Colonic mucosa (tissue), 4 donors: ENCODE data around the gene DENND6A. TPM values are rescaled to one million over a fixed set of nuclear protein-coding genes. Genes with fewer than 3 reads are reported as not detected.

Experiments
- DNase-seq: peaks from one replicate; pipeline ENCODE4 v3.0.0-alpha.2; 2020
- H3K27ac ChIP-seq: fragments of 200-600 bp; one replicate; pipeline ENCODE4 v1.8.0; 2021
- H3K27me3 ChIP-seq: fragments of 200-600 bp; one replicate; pipeline ENCODE4 v1.8.0; 2021
- H3K36me3 ChIP-seq: fragments of 200-600 bp; one replicate; pipeline ENCODE4 v1.8.0; 2021
- H3K4me1 ChIP-seq: fragments of 200-600 bp; one replicate; pipeline ENCODE4 v1.8.0; 2021; ENCODE audit warnings: mild to moderate bottlenecking
- H3K4me3 ChIP-seq: fragments of 200-600 bp; one replicate; pipeline ENCODE4 v1.8.0; 2021
- H3K9ac ChIP-seq, 2 donors: one replicate each; pipeline ENCODE4 v1.7.0; 2013; ENCODE audit warnings: control low read depth in 2 of 2, low read depth in 2 of 2, low read length in 2 of 2
- H3K9me3 ChIP-seq: fragments of 200-600 bp; one replicate; pipeline ENCODE4 v1.8.0; 2021
- CTCF ChIP-seq: fragments of 200-600 bp; IDR thresholded peaks from one replicate; pipeline ENCODE4 v1.8.0; 2022; ENCODE audit warnings: antibody characterized with exemption, mild to moderate bottlenecking
- intact Hi-C: fragments of 100-400 bp; cut with DNase I; formaldehyde crosslinking; loops from one replicate; pipeline ENCODE4 v1.14.1; 2022
- total RNA-seq, 2 donors: library from RNA; stranded (reverse); fragmentation: NEBNext Ultra II Directional in 1 of 2; extraction: Animal tissue kit (Norgen Biotek cat#: 25700) in 1 of 2; gene quantifications; one replicate each; pipeline ENCODE4 v1.2.1, GENCODE V29; 2021
- donor health status: healthy.
- donor health status: DM: no; HTN: no; CAD: no.
- donor health status: DM: no; HTN: no; CAD: no.

The DENND6A gene, protein sequence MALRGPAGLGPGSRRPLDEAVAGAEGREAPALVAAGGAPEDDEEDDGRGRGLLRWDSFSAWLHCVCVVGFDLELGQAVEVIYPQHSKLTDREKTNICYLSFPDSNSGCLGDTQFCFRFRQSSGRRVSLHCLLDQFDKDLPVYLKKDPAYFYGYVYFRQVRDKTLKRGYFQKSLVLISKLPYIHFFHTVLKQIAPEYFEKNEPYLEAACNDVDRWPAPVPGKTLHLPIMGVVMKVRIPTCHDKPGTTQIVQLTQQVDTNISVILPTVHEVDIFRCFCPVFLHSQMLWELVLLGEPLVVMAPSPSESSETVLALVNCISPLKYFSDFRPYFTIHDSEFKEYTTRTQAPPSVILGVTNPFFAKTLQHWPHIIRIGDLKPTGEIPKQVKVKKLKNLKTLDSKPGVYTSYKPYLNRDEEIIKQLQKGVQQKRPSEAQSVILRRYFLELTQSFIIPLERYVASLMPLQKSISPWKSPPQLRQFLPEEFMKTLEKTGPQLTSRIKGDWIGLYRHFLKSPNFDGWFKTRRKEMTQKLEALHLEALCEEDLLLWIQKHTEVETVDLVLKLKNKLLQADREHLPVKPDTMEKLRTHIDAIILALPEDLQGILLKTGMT
- total RNA-seq: 10 to 100 TPM; 15.7 to 24.7 TPM

DNA sequence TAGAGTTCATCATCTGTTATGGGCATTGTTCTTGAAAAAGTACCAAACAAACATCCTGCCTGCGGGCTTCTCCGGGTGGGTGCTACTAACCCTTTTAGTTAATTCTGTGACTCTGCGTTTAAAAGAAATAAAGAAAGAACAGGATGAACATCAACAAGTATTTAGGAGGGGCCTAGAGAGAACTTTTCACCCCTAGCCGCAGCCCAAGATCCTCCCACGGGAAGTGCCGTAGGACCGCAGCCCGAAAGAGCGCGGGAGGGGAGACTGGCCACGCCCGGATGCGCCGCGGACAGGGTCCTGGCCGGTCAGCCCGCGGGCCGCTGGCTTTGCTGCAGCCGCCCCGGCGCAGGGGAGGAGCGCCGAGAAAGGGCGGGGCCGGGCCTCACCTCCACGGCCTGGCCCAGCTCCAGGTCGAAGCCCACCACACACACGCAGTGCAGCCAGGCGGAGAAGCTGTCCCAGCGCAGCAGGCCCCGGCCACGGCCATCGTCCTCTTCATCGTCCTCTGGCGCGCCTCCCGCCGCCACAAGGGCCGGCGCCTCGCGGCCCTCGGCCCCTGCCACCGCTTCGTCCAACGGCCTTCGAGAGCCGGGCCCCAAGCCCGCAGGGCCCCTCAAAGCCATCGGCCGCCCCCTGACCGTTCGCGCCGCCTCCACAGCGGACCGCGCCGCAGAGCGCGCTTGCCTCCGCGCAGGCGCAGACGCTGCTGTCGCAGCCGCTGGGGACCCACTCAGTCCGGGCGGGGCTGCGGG is at the start of gene DENND6A:
TSS of gene DENND6A (minus strand) at position 682 of the 752 bp plus-strand sequence. CDS start at position 623, 59 bp downstream.
- peak; percentile 96 for DNase-seq
- Histone ChIP-seq H3K9ac (peak within 1 kb of the TSS; percentile 90 to 96), H3K27ac (peak within 1 kb of the TSS; percentile 100), H3K4me1 (no peaks in the 10 kb centered on the region), H3K9me3 (no peaks in the 10 kb centered on the region), H3K4me3 (peak within 1 kb of the TSS; percentile 98), H3K36me3 (no peaks in the 10 kb centered on the region), H3K27me3 (no peaks in the 10 kb centered on the region)
- intact Hi-C loops: no loop called here
- TF ChIP-seq CTCF: no peak

DNA sequence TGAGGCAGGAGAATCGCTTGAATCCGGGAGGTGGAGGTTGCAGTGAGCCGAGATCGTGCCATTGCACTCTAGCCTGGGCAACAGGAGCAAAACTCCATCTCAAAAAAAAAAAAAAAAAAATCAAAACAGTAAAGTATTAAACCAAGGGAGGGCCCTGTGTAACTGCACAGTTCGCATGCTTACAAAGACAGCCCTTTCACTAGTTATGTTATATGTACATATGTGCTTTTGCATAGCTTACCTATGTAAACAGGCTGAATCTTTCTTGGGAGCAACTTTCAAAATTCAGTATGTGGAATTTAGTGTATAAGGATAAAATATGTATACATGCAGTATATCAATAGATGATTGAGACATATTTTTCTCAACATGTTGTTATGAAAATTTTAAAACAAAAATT is 47.1 kb upstream of the DENND6A start:
- intact Hi-C loops: no loop called here
- H3K9ac ChIP-seq: no peak overlapping the region
- TF ChIP-seq CTCF: no peak

GRCh38 chr3:57738391-57738790 is 45.5 kb upstream of the DENND6A start:
- no peak overlapping the region for H3K9ac ChIP-seq
- no peak overlapping the region for H3K27ac ChIP-seq
- no peaks in the 10 kb centered on the region for H3K9me3 ChIP-seq
- TF ChIP-seq CTCF: no peak
- H3K36me3 ChIP-seq: no peaks in the 10 kb centered on the region
- no peak for DNase-seq
- no peak overlapping the region for H3K4me3 ChIP-seq
- H3K4me1 ChIP-seq: no peaks in the 10 kb centered on the region
- intact Hi-C loops: no loop called here
- H3K27me3 ChIP-seq: no peaks in the 10 kb centered on the region

More for the DNA sequence above, 47.1 kb upstream of the DENND6A start:
- Histone ChIP-seq H3K9me3 (no peaks in the 10 kb centered on the region), H3K27me3 (no peaks in the 10 kb centered on the region), H3K4me1 (no peaks in the 10 kb centered on the region), H3K27ac (no peak overlapping the region), H3K4me3 (no peak overlapping the region), H3K36me3 (no peaks in the 10 kb centered on the region)
- DNase-seq: no peak

DNA sequence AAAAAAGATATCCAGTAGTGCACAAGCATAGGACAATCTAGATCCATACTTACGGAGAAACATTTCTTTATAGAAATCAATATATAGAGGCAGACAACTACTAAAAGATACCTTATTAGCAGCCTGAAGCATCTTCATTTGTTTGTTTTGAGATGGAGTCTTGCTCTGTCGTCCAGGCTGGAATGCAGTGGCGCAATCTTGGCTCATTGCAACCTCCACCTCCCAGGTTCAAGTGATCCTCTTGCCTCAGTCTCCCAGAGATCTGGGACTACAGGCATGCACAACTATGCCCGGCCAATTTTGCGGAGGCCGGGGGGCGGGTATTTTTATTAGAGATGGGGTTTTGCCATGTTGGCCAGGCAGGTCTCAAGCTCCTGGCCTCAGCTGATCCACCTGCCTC is 45.0 kb upstream of the DENND6A start:
- H3K36me3 ChIP-seq: no peaks in the 10 kb centered on the region
- no peaks in the 10 kb centered on the region for H3K27me3 ChIP-seq
- intact Hi-C loops: no loop called here
- no peak overlapping the region for H3K27ac ChIP-seq
- no peak overlapping the region for H3K9ac ChIP-seq
- TF ChIP-seq CTCF: no peak
- H3K9me3 ChIP-seq: no peaks in the 10 kb centered on the region
- no peaks in the 10 kb centered on the region for H3K4me1 ChIP-seq
- no peak for DNase-seq
- no peak overlapping the region for H3K4me3 ChIP-seq

GRCh38 chr3:57735405-57735804 is 42.5 kb upstream of the DENND6A start:
- no peak for TF ChIP-seq CTCF
- no peaks in the 10 kb centered on the region for H3K36me3 ChIP-seq
- no peak overlapping the region for H3K27ac ChIP-seq
- H3K9me3 ChIP-seq: no peaks in the 10 kb centered on the region
- H3K4me3 ChIP-seq: no peak overlapping the region
- H3K27me3 ChIP-seq: no peaks in the 10 kb centered on the region
- intact Hi-C loops: no loop called here
- H3K9ac ChIP-seq: no peak overlapping the region
- no peaks in the 10 kb centered on the region for H3K4me1 ChIP-seq
- DNase-seq: no peak
